Small intestine (tissue), 7 donors: ENCODE results near the gene SLC24A5. TPM values are rescaled to one million over a fixed set of nuclear protein-coding genes. Genes with fewer than 3 reads are reported as not detected.
A peak's percentile ranks its signal among the peaks of the same experiment; 100 is the strongest.

Experiments used
- DNase-seq, 2 donors: peaks; one replicate each; pipeline versions ENCODE4 v3.0.0 to v3.0.0-alpha.2; 2013
- FAIRE-seq: peaks from 2 replicates; lab custom pipeline; 2012; peaks lifted over from hg19 to GRCh38; lab: Jason Lieb, UNC
- H3K27ac ChIP-seq, 3 donors: one replicate each; pipeline ENCODE4 v1.5.1; 2013; ENCODE audit warnings: low read length in 2 of 3, mild to moderate bottlenecking in 2 of 3, control low read depth in 1 of 3, inconsistent platforms in 1 of 3, low read depth in 1 of 3, moderate library complexity in 1 of 3
- H3K27me3 ChIP-seq, 3 donors: one replicate each; pipeline ENCODE4 v1.6.1; 2013; ENCODE audit warnings: low read length in 3 of 3, inconsistent platforms in 1 of 3; ENCODE audit not compliant: control insufficient read depth in 3 of 3, insufficient read depth in 3 of 3
- H3K36me3 ChIP-seq, 3 donors: one replicate each; pipeline ENCODE4 v1.6.1; 2013; ENCODE audit warnings: low read length in 3 of 3, inconsistent platforms in 1 of 3, low read depth in 1 of 3, mild to moderate bottlenecking in 1 of 3, moderate library complexity in 1 of 3; ENCODE audit not compliant: control insufficient read depth in 3 of 3, insufficient read depth in 2 of 3
- H3K4me1 ChIP-seq, 3 donors: one replicate each; pipeline ENCODE4 v1.6.1; 2013; ENCODE audit warnings: low read length in 2 of 3, inconsistent platforms in 1 of 3, low read depth in 1 of 3, mild to moderate bottlenecking in 1 of 3, moderate library complexity in 1 of 3; ENCODE audit not compliant: control insufficient read depth in 3 of 3, insufficient read depth in 2 of 3
- H3K4me3 ChIP-seq, 3 donors: one replicate each; pipeline ENCODE4 v1.5.1; 2013; ENCODE audit warnings: low read length in 3 of 3, control low read depth in 1 of 3, inconsistent platforms in 1 of 3, low read depth in 1 of 3, mild to moderate bottlenecking in 1 of 3, moderate library complexity in 1 of 3
- H3K9me3 ChIP-seq, 2 donors: one replicate each; pipeline ENCODE4 v1.6.1; 2013; ENCODE audit warnings: low read depth in 1 of 2, low read length in 1 of 2; ENCODE audit not compliant: control insufficient read depth in 2 of 2, insufficient read depth in 1 of 2
- WGBS, 3 donors: extraction: QIAGEN DNeasy Blood & Tissue Kit; methylation state at CpG; one replicate each; pipeline ENCODE4 v1.1.7; 2013; 5-methylcytosine and 5-hydroxymethylcytosine counted together
- polyA plus RNA-seq, 4 donors: library from polyadenylated mRNA; stranded (reverse) in 3 of 4; unstranded in 1 of 4; fragments of 200-250 nt in 3 of 4; fragments of 120-200 nt in 1 of 4; gene quantifications; one replicate each; pipeline versions ENCODE4 v1.2.1 to v1.2.3, GENCODE V29; 2013
- donor health status: healthy with polysubstance abuse.
- donor health status: control.
- donor health status: control.
- donor health status: Bipolar disorder and iron deficiency.
- donor health status: healthy.

The SLC24A5 gene
- polyA plus RNA-seq, 4 donors, result 0.03 TPM; not detected in 3

DNA sequence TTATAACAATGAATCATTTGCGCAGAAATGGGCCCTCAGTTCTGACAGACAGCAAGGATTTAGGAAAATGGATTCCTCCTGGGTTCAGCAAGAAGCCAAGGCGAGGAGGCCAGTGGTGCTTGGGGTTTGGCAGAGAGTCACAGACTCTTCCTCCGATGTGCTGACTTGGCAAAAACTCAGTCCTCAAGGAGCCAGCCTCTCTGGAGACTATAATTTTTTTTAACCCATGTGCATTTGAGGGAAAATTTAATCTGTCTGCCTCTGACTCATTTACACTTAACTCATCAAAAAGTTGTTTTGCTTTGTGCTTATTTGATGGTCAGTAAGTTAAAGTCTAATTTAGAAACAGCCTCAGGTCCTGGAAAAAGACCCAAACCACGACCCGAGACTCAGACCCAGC, 34.2 kb upstream of the SLC24A5 start:
- Histone ChIP-seq H3K27ac (no peak overlapping the region), H3K36me3 (no peaks in the 10 kb centered on the region), H3K4me3 (no peak overlapping the region), H3K27me3 (peaks cover 0 to 5% (median 0%) of the 10 kb centered on the region in 3 donors), H3K4me1 (no peaks in the 10 kb centered on the region), H3K9me3 (no peaks in the 10 kb centered on the region)
- WGBS, 3 donors, result 52 to 76% (median 76%) methylated on average over 5 of the region's 5 CpGs
- FAIRE-seq, result no peak
- DNase-seq, result no peak

- Histone ChIP-seq H3K4me3 (no peak overlapping the region), H3K27ac (no peak overlapping the region), H3K27me3 (peaks cover 0 to 5% (median 0%) of the 10 kb centered on the region in 3 donors), H3K36me3 (no peaks in the 10 kb centered on the region), H3K9me3 (no peaks in the 10 kb centered on the region), H3K4me1 (no peaks in the 10 kb centered on the region)
- WGBS, 3 donors, result 77 to 83% (median 82%) methylated on average over 3 of the region's 3 CpGs
- DNase-seq (no peak), FAIRE-seq (no peak)
Observed at GRCh38 chr15:48087844-48088243, 32.9 kb upstream of the SLC24A5 start.

DNA sequence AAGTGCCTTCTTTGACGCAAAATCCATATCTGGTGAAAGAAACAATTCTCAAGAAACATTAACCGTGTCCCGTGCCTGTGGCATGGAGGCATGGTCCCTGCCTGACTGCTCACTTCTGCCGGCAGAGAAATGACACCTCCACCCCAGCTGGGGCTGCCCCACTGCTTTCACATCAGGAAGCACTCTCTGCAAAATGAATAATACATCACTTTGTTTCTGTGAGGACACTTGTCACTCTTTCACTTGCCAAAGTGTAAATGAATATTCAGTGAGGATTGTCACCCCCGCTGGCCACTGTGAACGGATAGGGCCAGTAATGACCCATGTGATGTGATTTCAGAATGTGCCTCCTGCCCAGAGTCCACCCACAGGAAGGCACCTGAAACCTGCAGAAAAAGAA, 31.1 kb upstream of the SLC24A5 start:
- Histone ChIP-seq H3K27ac (no peak overlapping the region), H3K9me3 (no peaks in the 10 kb centered on the region), H3K4me1 (no peaks in the 10 kb centered on the region), H3K36me3 (no peaks in the 10 kb centered on the region), H3K27me3 (peaks cover 0 to 5% (median 0%) of the 10 kb centered on the region in 3 donors), H3K4me3 (no peak overlapping the region)
- FAIRE-seq (no peak), DNase-seq (no peak)
- WGBS, 3 donors, result 19 to 45% (median 36%) methylated on average over 6 of the region's 6 CpGs

DNA sequence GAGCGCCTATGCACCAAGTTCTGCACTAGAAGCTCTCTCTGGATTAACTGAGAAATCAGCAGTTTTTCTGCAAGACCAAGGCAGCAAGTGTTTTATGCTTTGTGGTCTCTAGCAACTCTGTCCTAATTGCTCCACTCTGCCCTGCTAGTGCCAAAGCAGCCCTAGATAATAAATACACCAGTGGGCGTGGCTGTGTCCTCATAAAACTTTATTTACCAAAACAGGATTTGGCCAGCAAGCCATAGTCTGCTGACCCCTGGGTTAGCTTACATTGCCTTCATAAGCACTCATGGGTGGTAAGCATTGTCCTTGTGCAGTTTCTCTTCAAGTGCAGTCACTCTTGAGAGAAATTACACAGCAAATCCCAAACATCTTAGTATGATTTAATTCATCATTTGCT, 30.7 kb upstream of the SLC24A5 start:
- FAIRE-seq, result no peak
- H3K27ac ChIP-seq, result no peak overlapping the region
- peaks cover 0 to 5% (median 0%) of the 10 kb centered on the region in 3 donors for H3K27me3 ChIP-seq
- no peaks in the 10 kb centered on the region for H3K9me3 ChIP-seq
- no peaks in the 10 kb centered on the region for H3K36me3 ChIP-seq
- WGBS, 3 donors, result 26 to 52% (median 31%) methylated on average over 2 of the region's 2 CpGs
- DNase-seq, result peak; percentile 4
- H3K4me3 ChIP-seq, result no peak overlapping the region
- no peaks in the 10 kb centered on the region for H3K4me1 ChIP-seq

DNA sequence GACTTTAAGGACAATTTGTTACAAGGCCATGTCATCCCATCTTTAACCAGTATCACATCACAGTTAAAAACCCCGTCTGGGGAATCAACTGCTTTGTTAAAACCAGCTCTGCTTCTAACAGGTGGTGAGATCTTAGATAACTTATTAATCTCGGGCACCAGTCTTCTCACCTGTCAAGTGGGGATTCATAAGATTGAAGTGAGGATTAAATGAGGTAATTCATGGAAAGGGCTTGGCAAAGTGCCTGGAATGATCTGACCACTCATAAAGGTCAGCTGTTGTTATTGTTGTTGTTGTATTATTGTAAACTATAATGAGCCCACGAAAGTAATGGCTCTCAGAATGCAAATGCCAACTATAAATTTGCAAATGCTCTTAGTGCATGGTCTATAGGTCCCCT, 30.1 kb upstream of the SLC24A5 start:
- Histone ChIP-seq H3K36me3 (no peaks in the 10 kb centered on the region), H3K9me3 (no peaks in the 10 kb centered on the region), H3K27ac (no peak overlapping the region), H3K4me1 (no peaks in the 10 kb centered on the region), H3K27me3 (peaks cover 0 to 6% (median 0%) of the 10 kb centered on the region in 3 donors), H3K4me3 (no peak overlapping the region)
- 12 to 40% (median 20%) methylated on average over 3 of the region's 3 CpGs for WGBS, 3 donors
- DNase-seq (no peak), FAIRE-seq (no peak)

- no peak overlapping the region for H3K27ac ChIP-seq
- no peaks in the 10 kb centered on the region for H3K4me1 ChIP-seq
- H3K27me3 ChIP-seq, result peaks cover 0 to 7% (median 0%) of the 10 kb centered on the region in 3 donors
- FAIRE-seq, result no peak
- no peaks in the 10 kb centered on the region for H3K36me3 ChIP-seq
- no peaks in the 10 kb centered on the region for H3K9me3 ChIP-seq
- DNase-seq, result no peak
- 69 to 76% (median 72%) methylated on average over 4 of the region's 4 CpGs for WGBS, 3 donors
- H3K4me3 ChIP-seq, result no peak overlapping the region
Observed at GRCh38 chr15:48091522-48091921, 29.3 kb upstream of the SLC24A5 start.

- Histone ChIP-seq H3K27me3 (peaks cover 0 to 4% (median 0%) of the 10 kb centered on the region in 3 donors), H3K4me3 (no peak overlapping the region), H3K4me1 (no peaks in the 10 kb centered on the region), H3K27ac (no peak overlapping the region), H3K36me3 (no peaks in the 10 kb centered on the region), H3K9me3 (no peaks in the 10 kb centered on the region)
- FAIRE-seq (no peak), DNase-seq (no peak)
- 60 to 72% (median 66%) methylated on average over 4 of the region's 4 CpGs for WGBS, 3 donors
Observed at GRCh38 chr15:48096355-48096786, 24.4 kb upstream of the SLC24A5 start.

GRCh38 chr15:48096813-48097212, 24.0 kb upstream of the SLC24A5 start:
- Histone ChIP-seq H3K4me1 (no peaks in the 10 kb centered on the region), H3K4me3 (no peak overlapping the region), H3K27me3 (peaks cover 0 to 4% (median 0%) of the 10 kb centered on the region in 3 donors), H3K9me3 (no peaks in the 10 kb centered on the region), H3K27ac (no peak overlapping the region), H3K36me3 (no peaks in the 10 kb centered on the region)
- 74 to 85% (median 74%) methylated on average over 2 of the region's 2 CpGs for WGBS, 3 donors
- no peak for DNase-seq
- FAIRE-seq, result no peak

GRCh38 chr15:48097264-48097663, 23.5 kb upstream of the SLC24A5 start:
- no peaks in the 10 kb centered on the region for H3K4me1 ChIP-seq
- peaks cover 0 to 4% (median 0%) of the 10 kb centered on the region in 3 donors for H3K27me3 ChIP-seq
- no peak overlapping the region for H3K4me3 ChIP-seq
- FAIRE-seq, result no peak
- DNase-seq, result no peak
- H3K36me3 ChIP-seq, result no peaks in the 10 kb centered on the region
- H3K9me3 ChIP-seq, result no peaks in the 10 kb centered on the region
- WGBS, 3 donors, result 36 to 76% (median 46%) methylated on average over 2 of the region's 2 CpGs
- H3K27ac ChIP-seq, result no peak overlapping the region
